ENCODE measurements around the gene ZFP36L1. TPM values are rescaled to one million over a fixed set of nuclear protein-coding genes. Genes with fewer than 3 reads are reported as not detected.

ZFP36L1 gene
- total RNA-seq, 1 donor from 2014 or later: 385 TPM

- Mint-ChIP-seq H3K36me3 (ENCODE audit: low read depth, unreplicated experiment) (peaks cover 7% of the 10 kb centered on the region), H3K4me3 (ENCODE audit: unreplicated experiment) (no peak overlapping the region), H3K9me3 (ENCODE audit: unreplicated experiment) (no peaks in the 10 kb centered on the region), H3K27ac (ENCODE audit: unreplicated experiment) (no peak overlapping the region), H3K4me1 (ENCODE audit: unreplicated experiment) (peaks cover 14% of the 10 kb centered on the region), H3K27me3 (ENCODE audit: unreplicated experiment) (no peaks in the 10 kb centered on the region)
- no peak for TF ChIP-seq CTCF (IDR thresholded peaks at IDR 0.05; ENCODE audit: unreplicated experiment)
- no peak for DNase-seq (ENCODE audit: low spot score)
Observed at GRCh38 chr14:68808696-68809480, 16.0 kb upstream of the ZFP36L1 start.

- Mint-ChIP-seq H3K27ac (ENCODE audit: unreplicated experiment) (no peak overlapping the region), H3K36me3 (ENCODE audit: low read depth, unreplicated experiment) (peaks cover 7% of the 10 kb centered on the region), H3K4me1 (ENCODE audit: unreplicated experiment) (peaks cover 14% of the 10 kb centered on the region), H3K27me3 (ENCODE audit: unreplicated experiment) (no peaks in the 10 kb centered on the region), H3K4me3 (ENCODE audit: unreplicated experiment) (no peak overlapping the region), H3K9me3 (ENCODE audit: unreplicated experiment) (no peaks in the 10 kb centered on the region)
- DNase-seq (ENCODE audit: low spot score): no peak
- TF ChIP-seq CTCF (IDR thresholded peaks at IDR 0.05; ENCODE audit: unreplicated experiment): no peak
Observed at GRCh38 chr14:68807987-68808386, 15.1 kb upstream of the ZFP36L1 start.

GRCh38 chr14:68807148-68807600 is 14.3 kb upstream of the ZFP36L1 start:
- no peak overlapping the region for H3K4me3 Mint-ChIP-seq (ENCODE audit: unreplicated experiment)
- H3K27me3 Mint-ChIP-seq (ENCODE audit: unreplicated experiment): no peaks in the 10 kb centered on the region
- no peaks in the 10 kb centered on the region for H3K9me3 Mint-ChIP-seq (ENCODE audit: unreplicated experiment)
- no peak for DNase-seq (ENCODE audit: low spot score)
- H3K4me1 Mint-ChIP-seq (ENCODE audit: unreplicated experiment): peaks cover 14% of the 10 kb centered on the region
- no peak for TF ChIP-seq CTCF (IDR thresholded peaks at IDR 0.05; ENCODE audit: unreplicated experiment)
- H3K36me3 Mint-ChIP-seq (ENCODE audit: low read depth, unreplicated experiment): peaks cover 7% of the 10 kb centered on the region
- peak overlapping the region; percentile 42 for H3K27ac Mint-ChIP-seq (ENCODE audit: unreplicated experiment)

- H3K4me3 Mint-ChIP-seq (ENCODE audit: unreplicated experiment): no peak overlapping the region
- H3K4me1 Mint-ChIP-seq (ENCODE audit: unreplicated experiment): peaks cover 14% of the 10 kb centered on the region
- TF ChIP-seq CTCF (IDR thresholded peaks at IDR 0.05; ENCODE audit: unreplicated experiment): no peak
- no peak overlapping the region for H3K27ac Mint-ChIP-seq (ENCODE audit: unreplicated experiment)
- H3K9me3 Mint-ChIP-seq (ENCODE audit: unreplicated experiment): no peaks in the 10 kb centered on the region
- no peaks in the 10 kb centered on the region for H3K27me3 Mint-ChIP-seq (ENCODE audit: unreplicated experiment)
- no peak for DNase-seq (ENCODE audit: low spot score)
- H3K36me3 Mint-ChIP-seq (ENCODE audit: low read depth, unreplicated experiment): peaks cover 7% of the 10 kb centered on the region
Observed at GRCh38 chr14:68806526-68807147, 13.8 kb upstream of the ZFP36L1 start.

- Mint-ChIP-seq H3K4me1 (ENCODE audit: unreplicated experiment) (peaks cover 14% of the 10 kb centered on the region), H3K27me3 (ENCODE audit: unreplicated experiment) (no peaks in the 10 kb centered on the region), H3K4me3 (ENCODE audit: unreplicated experiment) (no peak overlapping the region), H3K36me3 (ENCODE audit: low read depth, unreplicated experiment) (peaks cover 7% of the 10 kb centered on the region), H3K27ac (ENCODE audit: unreplicated experiment) (no peak overlapping the region), H3K9me3 (ENCODE audit: unreplicated experiment) (no peaks in the 10 kb centered on the region)
- no peak for TF ChIP-seq CTCF (IDR thresholded peaks at IDR 0.05; ENCODE audit: unreplicated experiment)
- no peak for DNase-seq (ENCODE audit: low spot score)
Observed at GRCh38 chr14:68805414-68805813, 12.5 kb upstream of the ZFP36L1 start.

All from endothelial cell (in vitro differentiated cells).